HT1080 (cell line): Measurements from ENCODE around the gene NXN. TPM values are rescaled to one million over a fixed set of nuclear protein-coding genes. Genes with fewer than 3 reads are reported as not detected.

Source experiments
- DNase-seq: peaks from one replicate; pipeline ENCODE4 v3.0.0-alpha.2; 2015; ENCODE audit warnings: low read depth
- polyA plus RNA-seq, 2 experiments: library from polyadenylated mRNA; depleted of rRNA; stranded (reverse); fragments of >200 nt; gene quantifications; 2 replicates each; pipeline ENCODE4 v1.2.3, GENCODE V29; 2015
- total RNA-seq: library from RNA; depleted of rRNA; stranded (reverse); fragments of >200 nt; shearing (Covaris generic); gene quantifications from 2 replicates; pipeline ENCODE4 v1.2.3, GENCODE V29; 2014; rRNA removed

The NXN gene
- total RNA-seq: 2.6 and 3.5 TPM in 2 replicates
- 2.5 and 3.5 TPM in 2 replicates for polyA plus RNA-seq (2015; cell fraction: cytosol; rRNA removed)
- polyA plus RNA-seq (2015; cell fraction: nucleus; rRNA removed): 1.9 and 3.9 TPM in 2 replicates

DNA sequence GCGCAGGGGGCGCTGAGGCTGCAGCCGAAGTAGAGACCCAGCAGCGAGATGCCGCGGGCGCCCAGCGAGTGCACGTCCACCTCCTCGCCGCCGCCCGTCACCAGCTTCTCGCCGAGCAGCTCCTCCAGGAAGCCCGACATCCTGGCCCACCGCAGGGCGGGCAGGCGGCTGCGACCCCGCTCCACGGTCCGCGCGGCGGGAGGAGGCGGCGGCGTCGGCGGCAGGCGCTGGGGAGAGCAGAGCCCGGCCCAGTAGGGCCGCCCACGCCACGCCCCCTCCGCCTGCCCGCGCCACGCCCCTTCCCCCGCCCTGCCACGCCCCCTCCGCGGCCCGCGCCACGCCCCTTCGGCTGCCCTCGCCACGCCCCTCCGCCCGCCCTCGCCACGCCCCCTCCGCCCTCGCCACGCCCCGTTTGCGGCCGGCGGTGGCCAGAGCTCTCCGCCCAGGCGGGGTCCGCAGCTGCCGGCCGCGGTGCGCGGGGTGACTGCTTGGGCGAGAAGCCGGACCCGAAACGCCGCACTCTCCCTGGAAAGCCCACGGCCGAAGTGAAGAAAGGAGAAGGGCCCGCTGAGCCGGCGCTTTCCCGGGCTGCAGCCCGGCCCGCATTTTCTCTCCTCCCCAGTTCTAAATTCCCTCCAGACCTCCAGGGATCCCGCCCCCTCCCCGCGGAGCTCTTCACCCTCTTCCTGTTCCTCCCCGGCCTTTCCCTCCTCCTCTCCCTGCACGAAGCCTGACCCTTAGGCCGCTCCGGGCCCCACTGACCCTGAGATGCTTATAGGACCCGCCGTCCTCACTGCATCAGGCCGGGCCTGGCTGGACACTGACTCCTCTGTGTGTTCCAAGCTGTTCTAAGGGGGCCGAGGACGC is at the start of gene NXN:
Gene NXN, minus strand, starts transcription at position 238 of the 867 bp plus-strand sequence.
- peak; percentile 50 for DNase-seq

DNA sequence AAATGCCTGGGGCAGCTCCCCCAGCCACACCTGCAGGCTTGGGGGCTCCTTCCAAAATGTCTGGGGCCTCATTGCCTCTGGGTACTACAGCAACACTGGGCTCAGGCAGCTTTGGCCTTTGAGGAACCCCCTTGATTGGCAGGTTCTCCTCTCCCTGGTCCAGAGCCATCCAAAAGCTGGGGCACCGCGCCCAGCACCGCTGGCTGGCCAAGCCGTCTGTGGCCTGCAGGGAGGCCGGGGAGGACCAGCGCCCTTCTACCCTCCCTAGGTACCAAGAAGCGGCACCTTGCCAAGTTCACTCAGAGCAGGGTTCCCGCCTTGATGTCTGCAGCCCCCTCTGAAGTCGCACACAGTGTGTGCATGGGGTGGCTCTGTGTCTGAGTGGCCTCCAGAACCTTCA is 47.5 kb upstream of the NXN start:
- DNase-seq: no peak

DNA sequence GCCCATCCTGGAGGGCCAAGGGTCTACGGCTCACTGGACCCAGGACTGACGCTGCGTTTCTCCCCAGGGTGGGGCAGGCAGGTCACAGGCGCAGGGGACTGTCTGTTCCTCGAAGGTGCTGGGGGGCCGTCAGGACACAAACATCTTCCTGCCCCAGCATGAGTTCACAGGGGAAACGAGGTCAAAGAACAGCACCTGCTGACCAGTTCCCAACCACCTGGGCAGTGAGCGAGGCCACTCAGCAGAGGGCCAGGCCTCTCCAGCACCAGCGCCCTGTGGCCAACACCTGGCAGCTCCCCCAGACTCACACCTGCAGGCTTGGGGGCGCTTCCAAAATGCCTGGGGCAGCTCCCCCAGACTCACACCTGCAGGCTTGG is 47.0 kb upstream of the NXN start:
- DNase-seq: no peak

DNA sequence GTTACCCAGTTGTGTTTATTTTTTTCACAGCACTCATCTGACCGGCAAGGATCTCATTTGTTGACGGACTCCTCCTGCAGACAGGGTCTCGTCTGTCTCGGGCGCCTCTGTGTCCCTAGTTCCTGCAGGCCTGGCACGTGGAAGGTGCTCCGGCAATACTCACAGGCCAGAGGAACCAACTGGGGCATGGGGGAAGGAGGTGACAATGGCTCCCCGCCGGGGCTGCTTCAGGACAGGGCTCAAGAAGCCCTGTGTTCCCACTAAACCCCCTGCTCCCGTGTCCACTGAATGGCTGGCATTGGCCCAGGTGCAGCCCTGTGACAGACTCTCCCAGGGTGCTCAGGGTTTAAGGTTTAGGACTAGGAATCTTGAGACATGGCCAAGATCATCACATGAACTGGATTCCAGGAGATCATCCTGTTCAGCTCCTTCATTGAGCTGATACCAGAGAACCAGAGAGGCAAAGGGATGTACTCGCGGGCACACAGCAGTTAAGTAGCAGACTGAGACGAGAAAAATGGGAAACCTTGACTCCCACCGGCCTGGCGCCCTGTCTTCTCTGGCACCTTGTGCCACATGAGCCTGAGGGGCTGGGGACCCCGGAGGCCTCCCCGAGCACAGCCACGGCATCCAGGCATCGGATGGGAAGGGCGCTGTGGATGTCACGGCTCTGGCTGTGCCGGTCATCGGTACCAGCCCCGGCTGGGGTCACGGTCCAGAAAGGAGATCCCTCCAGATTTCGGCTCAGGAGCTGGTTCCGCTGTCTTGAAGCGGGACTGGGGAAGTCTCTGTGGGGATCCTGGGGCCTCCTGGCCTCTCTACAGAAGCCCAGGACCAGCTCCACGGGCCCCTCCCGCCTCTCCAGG is 46.4 kb upstream of the NXN start:
- no peak for DNase-seq

DNA sequence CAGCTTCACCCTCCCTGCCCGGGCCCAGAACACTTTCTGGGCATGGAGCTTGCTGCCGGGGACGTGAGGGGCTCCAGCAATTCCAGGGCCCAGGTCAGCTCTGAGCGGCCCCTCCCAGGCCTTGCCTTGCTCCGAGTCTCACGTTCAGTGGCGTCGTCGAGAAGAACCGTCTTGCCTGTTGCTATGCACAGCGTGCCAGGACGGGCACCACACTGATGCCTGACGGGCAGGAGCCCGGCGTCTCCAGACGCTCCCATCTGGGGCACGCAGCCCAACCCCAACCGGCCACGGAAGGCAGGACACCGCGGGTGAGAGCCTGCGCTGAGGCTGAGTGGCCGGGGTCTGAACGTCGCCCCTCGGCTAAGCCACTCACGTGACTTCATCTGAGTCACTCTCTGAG is 44.5 kb upstream of the NXN start:
- no peak for DNase-seq

DNA sequence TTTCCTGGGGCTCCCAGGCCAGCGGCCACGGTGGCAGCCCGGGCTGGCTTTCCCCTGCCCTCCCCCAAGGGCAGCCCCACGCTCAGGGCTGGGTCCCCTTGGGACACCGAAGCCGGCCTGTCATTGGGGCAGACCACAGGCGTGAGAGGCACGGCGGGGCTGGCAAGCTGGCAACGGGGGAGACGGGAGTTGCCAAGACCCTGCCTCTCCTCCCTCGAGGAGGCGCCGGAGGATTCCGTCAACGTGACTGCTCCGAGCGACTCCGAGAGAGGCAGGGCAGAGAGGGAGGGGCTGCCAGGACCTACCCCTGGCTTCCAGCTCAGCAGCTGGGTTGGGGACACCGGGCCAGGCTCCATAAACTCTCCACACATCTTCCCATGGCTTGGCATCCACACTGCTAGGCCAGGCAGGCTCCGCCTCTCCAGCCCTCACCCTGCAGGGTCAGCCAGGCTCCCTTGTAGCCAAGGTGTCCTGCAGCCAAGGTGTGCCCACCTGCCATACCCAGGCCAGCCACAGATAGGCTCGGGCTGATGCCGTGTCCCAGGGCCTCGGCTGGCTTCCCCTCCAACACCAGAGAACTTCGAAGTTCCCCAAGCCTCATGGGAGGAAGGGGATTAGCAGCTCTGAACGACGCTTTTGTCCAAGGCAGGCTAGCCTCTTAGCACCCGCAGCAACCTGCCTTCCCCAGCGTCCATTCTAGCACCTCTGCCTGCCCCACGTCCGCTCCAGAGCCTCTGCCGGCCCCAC is 42.9 kb upstream of the NXN start:
- DNase-seq: no peak

DNA sequence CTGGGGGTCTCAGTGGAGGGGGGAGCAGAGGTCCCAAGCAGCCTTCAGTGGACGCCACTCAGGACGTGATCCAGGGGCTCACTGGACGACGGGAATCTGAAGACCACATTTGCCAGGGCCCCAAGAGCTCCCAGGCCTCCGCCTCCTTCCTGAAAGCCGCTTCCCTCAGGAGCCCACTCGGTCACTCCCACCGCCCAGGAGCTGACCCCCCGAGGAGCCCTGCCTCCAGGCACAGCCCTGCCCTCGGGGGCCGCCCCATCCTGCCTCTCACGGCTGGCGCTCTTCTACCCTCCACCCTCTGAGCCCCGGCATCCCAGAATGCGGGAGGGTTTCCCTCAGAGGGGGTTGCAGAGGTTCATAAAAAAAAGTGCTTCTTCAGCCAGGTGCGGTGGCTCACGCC is 41.6 kb upstream of the NXN start:
- no peak for DNase-seq

DNA sequence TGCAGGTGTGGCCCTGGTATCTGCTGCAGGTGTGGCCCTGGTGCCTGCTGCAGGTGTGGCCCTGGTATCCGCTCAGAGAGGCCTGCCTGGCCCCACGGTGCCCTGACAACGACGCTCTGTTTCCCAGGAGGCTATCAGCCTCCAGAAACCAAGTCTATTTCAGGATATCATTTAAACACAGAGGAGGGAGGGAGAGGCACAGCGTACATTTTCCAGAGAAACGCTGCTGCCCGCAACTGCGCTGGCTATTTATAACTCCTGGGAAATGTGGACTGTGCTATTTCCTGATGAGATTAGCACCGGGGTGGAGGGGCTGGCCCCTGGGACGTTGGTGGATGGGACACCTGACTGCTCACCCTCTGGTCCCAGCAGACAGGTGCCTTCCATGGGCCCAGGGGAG is 39.9 kb upstream of the NXN start:
- no peak for DNase-seq

DNA sequence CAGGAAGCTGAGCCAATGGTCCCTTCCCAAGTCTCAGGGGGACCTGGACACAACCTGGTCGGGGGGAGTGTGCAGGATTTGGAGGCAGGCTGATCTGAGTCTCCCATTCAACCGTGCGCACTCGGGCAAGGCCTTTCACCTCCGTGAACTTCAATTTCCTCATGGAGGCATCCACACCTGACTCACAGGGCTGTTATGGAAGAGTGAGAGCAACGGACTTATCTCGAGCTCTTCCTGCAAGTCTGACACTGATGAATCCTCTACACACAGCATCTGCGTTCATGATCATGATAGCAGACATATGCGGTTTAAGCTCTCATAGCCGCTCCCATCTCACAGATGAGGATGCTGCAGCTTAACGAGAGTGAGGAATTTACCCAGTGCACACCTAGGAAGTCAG is 39.0 kb upstream of the NXN start:
- no peak for DNase-seq

DNA sequence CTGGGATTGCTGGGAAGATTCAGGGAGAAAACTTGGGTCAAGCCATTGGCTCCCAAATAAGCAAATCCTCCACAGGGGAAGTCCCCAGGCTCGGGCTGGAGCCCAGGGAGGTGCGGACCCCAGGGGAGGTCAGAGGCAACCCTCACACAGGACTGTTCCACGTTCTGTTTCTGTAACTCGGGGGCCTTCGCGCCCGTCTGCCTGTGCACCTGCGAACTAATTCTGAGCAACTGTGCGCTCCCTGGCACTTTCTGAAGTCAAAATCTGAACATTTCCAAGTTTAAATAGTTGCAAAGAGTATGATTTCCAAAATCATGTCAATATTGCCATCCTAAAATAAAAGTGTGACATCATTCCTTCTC is 34.1 kb upstream of the NXN start:
- no peak for DNase-seq

DNA sequence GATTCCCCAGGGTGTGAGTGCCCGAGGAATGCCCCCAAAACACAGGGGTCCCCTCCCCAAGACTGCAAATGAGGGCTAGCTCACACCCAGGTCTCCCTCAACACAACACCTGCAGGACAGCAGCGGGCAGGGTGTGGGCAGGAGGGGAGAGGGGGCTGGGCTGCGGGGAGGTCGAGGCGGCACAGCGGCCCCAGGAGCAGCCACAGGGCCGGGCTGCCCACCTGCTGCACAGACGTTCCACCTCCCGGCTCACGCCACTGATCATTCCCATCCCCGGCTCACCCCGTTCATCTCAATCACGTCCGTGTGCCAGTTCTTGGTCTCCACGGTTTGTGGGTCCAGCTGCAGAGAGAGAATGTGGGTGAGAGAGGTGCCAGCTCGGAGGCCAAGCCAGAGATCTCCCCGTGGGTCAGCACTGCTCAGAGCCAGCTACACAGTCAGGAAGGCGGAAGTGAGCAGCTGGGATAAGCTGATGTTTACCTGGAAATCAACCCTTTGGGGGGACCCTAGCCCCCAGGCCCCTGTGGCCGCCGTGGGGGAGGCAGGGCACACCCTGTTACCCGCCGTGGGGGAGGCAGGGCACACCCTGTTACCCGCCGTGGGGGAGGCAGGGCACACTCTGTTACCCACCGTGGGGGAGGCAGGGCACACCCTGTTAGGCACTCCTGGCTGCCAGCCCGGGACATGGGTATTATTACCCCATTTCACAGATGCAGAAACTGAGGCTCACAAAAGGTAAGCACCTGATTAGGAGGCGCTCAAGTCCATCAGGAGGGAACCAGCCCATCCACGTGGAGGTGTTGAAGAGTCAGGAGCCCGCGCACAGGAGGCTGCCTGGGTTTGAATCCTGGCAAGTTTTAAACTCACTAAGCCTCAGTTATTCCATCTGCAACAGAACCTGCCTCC is 33.5 kb upstream of the NXN start:
- no peak for DNase-seq

DNA sequence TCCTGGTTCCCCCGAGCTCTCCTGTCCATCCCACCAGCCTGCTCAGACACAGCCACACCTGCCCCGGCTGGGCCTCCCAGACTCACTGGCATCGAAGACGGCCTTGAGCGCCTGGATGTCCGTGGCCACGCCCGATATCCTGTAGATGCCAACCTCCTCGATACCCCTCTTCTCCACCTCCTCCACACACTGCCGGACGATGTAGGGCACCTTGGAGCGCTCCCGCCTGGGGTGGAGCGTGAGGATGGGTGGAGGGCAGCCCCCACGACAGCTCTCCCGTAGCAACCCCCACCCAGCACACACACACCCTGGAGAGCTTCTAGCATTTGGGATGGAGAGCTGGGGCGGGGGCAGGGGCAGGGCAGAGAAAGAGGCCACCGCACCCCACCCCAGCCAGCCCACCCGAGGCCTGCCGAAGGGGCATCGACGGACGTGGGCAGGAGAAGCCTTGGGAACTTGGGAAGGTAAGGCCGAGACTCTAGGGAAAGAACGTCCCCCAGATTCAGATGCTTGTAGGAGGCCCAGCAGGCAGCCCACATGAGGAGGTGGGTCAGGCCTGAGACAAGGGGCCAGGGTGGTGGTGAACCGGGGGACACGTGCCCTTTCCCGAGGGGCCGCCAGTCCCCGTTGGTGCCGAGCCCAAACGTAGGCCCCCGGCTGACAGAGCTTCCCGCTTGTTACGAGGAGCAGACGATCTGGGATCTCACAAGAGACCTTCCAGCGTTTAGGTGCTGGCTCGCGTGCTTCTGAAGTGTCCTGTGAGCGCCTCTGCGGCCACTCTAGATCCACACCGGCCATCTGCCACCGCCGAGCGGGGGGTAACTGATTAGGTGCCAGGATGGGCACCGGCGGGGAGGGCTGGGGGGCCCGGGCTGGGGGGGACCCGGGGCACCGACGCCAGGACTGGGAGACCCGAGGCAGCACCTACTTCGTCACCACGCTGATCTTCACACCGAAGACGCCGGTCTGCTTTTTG is 32.5 kb upstream of the NXN start:
- DNase-seq: no peak

DNA sequence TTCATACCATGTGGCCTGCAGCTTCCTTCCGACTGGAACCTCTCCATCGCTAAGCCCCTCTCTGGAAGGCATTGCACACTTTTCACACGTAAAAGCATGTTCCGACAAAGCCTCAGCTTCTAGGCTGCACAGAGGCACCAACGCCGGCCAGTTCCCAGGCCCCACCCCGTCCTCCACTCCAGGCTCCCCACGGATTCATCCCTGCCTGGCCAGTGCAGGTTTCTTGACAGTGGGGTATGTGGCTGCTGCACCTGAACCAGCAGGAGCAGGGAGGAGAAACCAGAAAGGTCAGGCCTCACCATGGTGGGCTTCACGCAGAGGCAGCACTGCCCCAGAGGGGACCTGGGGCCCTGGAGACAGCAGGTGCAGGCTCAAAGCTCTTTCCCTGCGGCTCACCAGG is 31.6 kb upstream of the NXN start:
- no peak for DNase-seq

DNA sequence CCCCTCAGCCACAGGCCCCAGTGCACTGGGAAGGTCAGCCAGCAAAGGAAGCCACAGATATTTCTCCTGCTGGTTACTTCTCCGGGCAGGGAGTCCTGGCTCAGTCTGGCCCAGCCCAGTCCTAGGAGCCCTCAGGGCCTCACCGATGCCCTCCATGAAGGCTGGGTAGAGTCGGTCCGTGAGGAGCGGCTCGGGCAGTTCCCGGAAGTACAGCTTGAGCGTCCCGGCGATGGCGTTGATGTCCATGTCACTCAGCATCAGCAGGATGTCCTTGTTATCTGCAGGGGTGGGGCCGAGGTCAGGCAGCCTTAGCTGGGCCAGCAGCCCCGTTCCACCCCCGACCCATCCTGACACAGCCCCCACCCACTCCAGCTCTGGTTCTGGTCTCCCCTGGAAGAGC is 31.0 kb upstream of the NXN start:
- no peak for DNase-seq

DNA sequence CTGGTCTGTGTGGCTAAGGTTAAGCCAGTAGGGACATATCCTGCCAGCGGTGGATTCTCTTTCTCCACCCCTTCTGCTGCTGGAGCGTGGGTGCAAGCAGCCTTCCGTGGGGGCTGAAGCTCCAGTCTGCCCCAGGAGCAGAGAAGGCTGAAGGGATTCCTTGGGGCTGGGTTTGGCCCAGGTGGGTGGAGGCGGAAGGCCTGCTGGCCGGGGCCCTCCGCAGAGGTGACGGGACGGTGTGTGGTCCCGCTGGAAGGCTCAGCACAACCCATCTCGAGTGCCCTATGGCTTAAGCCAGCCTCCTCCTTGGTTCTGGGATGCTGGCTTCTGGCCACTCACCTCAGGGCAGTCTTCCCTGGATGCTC is 30.5 kb upstream of the NXN start:
- no peak for DNase-seq

DNA sequence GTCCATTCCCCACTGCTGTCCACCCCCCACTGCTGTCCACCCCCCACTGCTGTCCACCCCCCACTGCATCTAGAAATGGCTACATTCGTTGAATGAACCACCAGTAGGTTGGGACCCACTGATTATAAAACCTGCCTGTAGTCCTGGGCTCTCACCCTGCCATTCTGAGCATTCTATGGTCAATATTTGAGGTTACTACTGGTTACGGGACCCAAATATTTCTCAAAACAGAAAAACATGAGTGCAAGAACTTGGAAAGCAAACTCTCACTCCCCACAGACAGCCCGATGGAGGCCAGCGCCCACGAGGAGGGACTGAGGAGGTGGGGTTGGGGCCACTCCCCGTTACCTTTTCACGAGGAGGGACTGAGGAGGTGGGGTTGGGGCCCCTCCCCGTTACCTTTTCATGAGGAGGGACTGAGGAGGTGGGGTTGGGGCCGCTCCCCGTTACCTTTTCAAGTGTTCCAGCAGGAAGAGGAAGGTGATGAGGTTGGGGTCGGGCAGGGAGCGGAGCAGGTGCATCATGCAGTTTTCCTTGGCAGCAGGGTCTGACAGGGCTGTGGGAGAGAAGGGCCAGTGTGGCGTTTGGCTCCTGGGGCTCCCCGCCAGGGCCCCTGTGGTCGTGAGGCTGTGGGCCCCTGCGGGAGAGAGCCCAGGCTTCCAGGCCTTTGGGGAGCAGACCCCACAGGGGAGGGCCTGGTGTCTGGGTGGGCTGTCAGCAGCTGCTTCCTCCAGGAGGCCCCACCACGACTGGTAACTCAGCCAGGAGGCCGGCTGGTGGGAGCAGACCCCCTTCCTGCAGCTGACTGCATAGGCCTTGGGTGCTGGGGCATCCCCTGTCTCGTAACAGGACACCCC is 29.9 kb upstream of the NXN start:
- DNase-seq: no peak

DNA sequence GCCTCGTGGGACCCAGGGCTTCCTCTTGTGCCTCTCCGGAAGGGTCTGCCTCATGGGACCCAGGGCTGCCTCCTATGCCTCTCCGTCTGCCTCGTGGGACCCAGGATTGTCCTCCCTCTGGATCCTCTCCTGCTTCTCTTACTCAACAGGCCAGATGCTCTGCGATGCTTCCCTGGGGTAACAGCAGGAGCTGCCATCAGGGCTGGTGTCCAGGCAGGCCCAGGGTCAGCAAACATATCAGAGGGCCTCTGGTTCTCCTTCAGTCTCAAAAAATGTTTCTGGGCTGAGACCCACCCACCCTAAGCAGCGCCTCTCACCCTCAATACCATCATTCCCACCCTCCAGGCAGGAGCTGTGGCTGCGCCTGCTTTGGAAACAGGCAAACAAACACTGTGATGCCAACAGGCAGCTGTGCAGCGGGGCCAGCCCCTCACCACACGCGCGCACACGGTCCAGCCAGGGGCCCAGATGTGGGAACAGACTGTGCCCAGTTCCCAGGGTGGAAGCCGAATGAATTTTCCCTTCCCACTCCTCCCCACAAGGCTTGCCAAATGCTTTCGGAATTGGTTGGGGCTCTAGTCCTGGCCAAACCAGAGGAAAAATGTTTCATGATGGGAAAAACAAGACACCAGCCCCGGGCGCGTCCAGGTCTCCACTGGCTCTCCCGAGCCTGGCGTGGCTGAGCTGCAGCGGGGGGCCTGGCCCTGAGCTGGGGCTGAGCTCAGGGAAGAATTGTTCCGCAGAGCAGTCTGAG is 28.6 kb upstream of the NXN start:
- DNase-seq: no peak
